Thoracic aorta (tissue), 2 donors: ENCODE results near the gene NUP153. TPM values are rescaled to one million over a fixed set of nuclear protein-coding genes. Genes with fewer than 3 reads are reported as not detected.
A peak's percentile ranks its signal among the peaks of the same experiment; 100 is the strongest.

Experiments used
- ATAC-seq: fragments of 150-250 bp; one replicate; pipeline ENCODE4 v1.8.0; 2017; ENCODE audit warnings: low read depth; ENCODE audit not compliant: insufficient number of reproducible peaks, low FRiP score
- DNase-seq: peaks from one replicate; pipeline ENCODE4 v3.0.0-alpha.2; 2020; ENCODE audit warnings: low spot score
- H3K27ac ChIP-seq, 2 donors: fragments of 200-600 bp; sonication (generic); 1 replicate in 1 of 2; 2 replicates in 1 of 2; pipeline ENCODE4 v1.5.1; 2016; ENCODE audit warnings: mild to moderate bottlenecking in 2 of 2, moderate library complexity in 2 of 2
- H3K27me3 ChIP-seq: fragments of 200-600 bp; sonication (generic); replicated peaks from 2 replicates; pipeline ENCODE4 v1.6.0; 2016; ENCODE audit warnings: mild to moderate bottlenecking; ENCODE audit not compliant: insufficient read depth
- H3K36me3 ChIP-seq: fragments of 200-600 bp; sonication (generic); one replicate; pipeline ENCODE4 v1.5.1; 2016
- H3K4me1 ChIP-seq, 2 donors: fragments of 200-600 bp; sonication (generic); 1 replicate in 1 of 2; 2 replicates in 1 of 2; pipeline versions ENCODE4 v1.5.1 to v1.6.0; 2016; ENCODE audit warnings: low read depth in 2 of 2, mild to moderate bottlenecking in 1 of 2; ENCODE audit not compliant: control insufficient read depth in 1 of 2
- H3K4me3 ChIP-seq: fragments of 200-600 bp; sonication (generic); 2 replicates; pipeline ENCODE4 v1.5.1; 2016; ENCODE audit warnings: mild to moderate bottlenecking
- H3K9me3 ChIP-seq: fragments of 200-600 bp; sonication (generic); 2 replicates; pipeline ENCODE4 v1.5.1; 2016
- total RNA-seq, 2 donors: library from RNA; depleted of rRNA; stranded (reverse); fragments of >200 nt; gene quantifications; one replicate each; pipeline versions ENCODE4 v1.1.0 to v1.2.3, GENCODE V29; 2016
- TF ChIP-seq, protein P1 (sequence below): fragments of 200-600 bp; sonication (generic); IDR thresholded peaks from one replicate; pipeline ENCODE4 v1.5.1; 2019; ENCODE audit warnings: antibody characterized with exemption

NUP153 gene
- total RNA-seq, 2 donors from 2014 or later: 31.5 to 44.6 TPM

DNA sequence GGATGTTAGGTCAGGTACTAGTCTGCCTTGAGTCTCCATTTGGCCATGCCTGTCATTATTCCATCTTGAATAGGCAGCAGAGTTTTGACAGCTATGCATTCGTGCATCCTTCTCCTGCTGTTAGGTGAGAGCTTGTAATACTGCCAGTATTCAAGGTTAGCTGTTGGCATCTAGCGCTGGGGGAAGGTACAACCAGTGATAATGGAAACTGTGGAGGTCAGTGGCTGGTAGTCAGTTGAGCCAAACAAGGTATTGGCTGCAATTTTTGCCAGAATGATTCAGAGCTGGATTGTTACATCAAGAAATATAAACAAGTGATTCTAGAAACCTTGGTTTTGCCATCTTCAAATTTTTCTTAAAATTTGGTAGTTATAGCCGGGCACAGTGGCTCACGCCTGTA, 100.1 kb downstream of the NUP153 start:
- TF ChIP-seq, protein P1, sequence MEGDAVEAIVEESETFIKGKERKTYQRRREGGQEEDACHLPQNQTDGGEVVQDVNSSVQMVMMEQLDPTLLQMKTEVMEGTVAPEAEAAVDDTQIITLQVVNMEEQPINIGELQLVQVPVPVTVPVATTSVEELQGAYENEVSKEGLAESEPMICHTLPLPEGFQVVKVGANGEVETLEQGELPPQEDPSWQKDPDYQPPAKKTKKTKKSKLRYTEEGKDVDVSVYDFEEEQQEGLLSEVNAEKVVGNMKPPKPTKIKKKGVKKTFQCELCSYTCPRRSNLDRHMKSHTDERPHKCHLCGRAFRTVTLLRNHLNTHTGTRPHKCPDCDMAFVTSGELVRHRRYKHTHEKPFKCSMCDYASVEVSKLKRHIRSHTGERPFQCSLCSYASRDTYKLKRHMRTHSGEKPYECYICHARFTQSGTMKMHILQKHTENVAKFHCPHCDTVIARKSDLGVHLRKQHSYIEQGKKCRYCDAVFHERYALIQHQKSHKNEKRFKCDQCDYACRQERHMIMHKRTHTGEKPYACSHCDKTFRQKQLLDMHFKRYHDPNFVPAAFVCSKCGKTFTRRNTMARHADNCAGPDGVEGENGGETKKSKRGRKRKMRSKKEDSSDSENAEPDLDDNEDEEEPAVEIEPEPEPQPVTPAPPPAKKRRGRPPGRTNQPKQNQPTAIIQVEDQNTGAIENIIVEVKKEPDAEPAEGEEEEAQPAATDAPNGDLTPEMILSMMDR: no peak
- H3K4me1 ChIP-seq: peaks cover 6 to 16% of the 10 kb centered on the region in 2 donors
- ATAC-seq (no peak), DNase-seq (no peak)
- no peaks in the 10 kb centered on the region for H3K27me3 ChIP-seq
- H3K4me3 ChIP-seq: no peak overlapping the region
- no peak overlapping the region for H3K27ac ChIP-seq
- peaks cover 12% of the 10 kb centered on the region for H3K36me3 ChIP-seq
- H3K9me3 ChIP-seq: no peaks in the 10 kb centered on the region

DNA sequence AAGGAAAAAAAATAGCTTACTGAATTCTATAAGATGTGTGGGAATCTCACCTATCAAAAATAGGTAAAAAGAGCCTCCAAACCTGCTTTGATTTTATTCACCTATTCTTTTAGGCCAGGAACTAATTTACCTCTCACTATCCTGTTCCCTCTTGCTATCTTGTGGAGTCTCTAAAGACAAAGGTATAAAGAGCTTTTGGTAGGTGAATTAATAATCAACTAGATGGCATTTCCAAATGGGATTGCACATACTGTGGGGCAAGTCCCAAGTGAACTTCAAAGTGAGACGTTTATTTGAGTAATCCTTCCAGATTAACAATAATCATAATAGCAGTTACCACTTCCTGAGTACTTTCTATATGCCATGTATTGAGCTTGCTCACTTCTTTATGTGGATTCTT, 103.8 kb downstream of the NUP153 start:
- Histone ChIP-seq H3K4me1 (peaks cover 8 to 18% of the 10 kb centered on the region in 2 donors), H3K27me3 (no peaks in the 10 kb centered on the region), H3K4me3 (no peak overlapping the region), H3K9me3 (no peaks in the 10 kb centered on the region), H3K36me3 (peaks cover 11% of the 10 kb centered on the region), H3K27ac (no peak overlapping the region)
- ATAC-seq: no peak
- TF ChIP-seq, protein P1: no peak
- DNase-seq: no peak

- H3K9me3 ChIP-seq: no peaks in the 10 kb centered on the region
- peaks cover 2% of the 10 kb centered on the region for H3K36me3 ChIP-seq
- TF ChIP-seq, protein P1: no peak
- DNase-seq (no peak), ATAC-seq (no peak)
- H3K4me1 ChIP-seq: peaks cover 8 to 18% of the 10 kb centered on the region in 2 donors
- no peaks in the 10 kb centered on the region for H3K27me3 ChIP-seq
- H3K4me3 ChIP-seq: peak overlapping the region; percentile 79
- H3K27ac ChIP-seq: peak overlapping the region; percentile 92 to 94
These were observed 105.4 kb downstream of the NUP153 start for GRCh38 chr6:17601386-17601703.

DNA sequence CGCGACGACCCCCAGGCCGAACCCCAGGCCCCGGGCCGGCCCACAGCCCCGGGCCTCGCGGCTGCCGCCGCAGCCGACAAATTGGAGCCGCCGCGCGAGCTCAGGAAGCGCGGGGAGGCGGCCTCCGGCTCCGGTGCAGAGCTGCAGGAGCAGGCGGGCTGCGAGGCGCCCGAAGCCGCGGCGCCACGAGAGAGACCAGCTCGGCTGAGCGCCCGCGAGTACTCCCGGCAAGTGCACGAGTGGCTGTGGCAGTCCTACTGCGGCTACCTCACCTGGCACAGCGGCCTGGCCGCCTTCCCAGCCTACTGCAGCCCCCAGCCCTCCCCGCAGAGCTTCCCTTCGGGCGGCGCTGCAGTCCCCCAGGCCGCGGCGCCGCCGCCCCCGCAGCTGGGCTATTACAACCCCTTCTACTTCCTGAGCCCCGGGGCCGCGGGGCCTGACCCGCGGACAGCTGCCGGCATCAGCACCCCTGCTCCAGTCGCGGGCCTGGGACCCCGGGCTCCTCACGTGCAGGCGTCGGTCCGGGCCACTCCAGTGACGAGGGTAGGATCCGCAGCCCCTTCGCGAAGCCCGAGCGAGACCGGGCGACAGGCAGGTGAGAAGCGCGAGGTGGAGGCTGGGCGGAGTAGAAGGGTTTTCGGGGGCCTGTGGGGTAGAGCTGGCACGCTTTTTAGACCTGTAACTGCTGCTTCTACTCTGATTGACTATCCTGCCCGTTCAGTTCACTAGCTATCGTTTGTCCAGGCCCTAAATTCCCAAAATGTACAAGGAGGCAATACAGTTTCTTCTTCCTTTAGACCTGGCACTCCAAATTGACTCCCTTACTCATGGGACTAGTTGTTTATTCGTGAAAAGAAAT, 106.0 kb downstream of the NUP153 start:
- H3K4me3 ChIP-seq: peak overlapping the region; percentile 79
- DNase-seq (no peak), ATAC-seq (peak; percentile 36)
- H3K9me3 ChIP-seq: no peaks in the 10 kb centered on the region
- H3K27me3 ChIP-seq: no peaks in the 10 kb centered on the region
- TF ChIP-seq, protein P1: no peak
- H3K36me3 ChIP-seq: no peaks in the 10 kb centered on the region
- peak overlapping the region; percentile 92 to 94 for H3K27ac ChIP-seq
- H3K4me1 ChIP-seq: peaks cover 8 to 18% of the 10 kb centered on the region in 2 donors

DNA sequence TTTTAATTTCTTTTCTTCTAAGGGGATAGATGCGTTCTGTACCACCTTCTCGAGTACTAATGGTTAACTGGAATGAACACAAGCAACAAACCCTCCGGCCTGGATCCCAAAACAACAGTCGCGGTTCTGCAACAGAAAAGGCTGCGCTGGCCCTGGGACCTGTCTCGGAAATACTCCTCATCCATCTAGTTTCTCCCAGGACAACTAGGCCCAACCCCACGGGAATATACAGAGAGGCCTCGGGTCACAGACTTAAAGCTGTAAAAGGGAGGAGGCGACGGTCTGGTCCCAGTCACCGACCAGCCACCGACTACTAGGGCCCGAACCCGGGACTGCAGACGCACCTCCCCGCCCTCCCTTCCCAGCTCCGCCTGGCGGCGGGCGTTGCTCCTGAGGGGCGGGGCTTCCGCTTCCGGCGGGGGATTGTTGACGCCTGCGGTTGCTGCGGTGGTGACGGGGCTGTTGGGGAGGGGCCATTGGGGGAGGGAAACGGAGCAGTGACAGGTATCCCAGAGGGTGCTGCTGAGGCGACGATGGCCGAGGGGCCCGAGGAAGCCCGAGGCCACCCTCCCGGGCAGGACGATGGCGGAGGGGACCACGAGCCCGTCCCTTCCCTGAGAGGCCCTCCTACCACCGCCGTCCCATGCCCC, 106.7 kb downstream of the NUP153 start, which contains the start of gene FAM8A1:
FAM8A1 (plus strand) TSS at position 426 of the 650 bp plus-strand sequence; CDS start at position 534, 108 bp downstream.
- H3K4me1 ChIP-seq: peaks cover 8 to 18% of the 10 kb centered on the region in 2 donors
- H3K9me3 ChIP-seq: no peaks in the 10 kb centered on the region
- H3K4me3 ChIP-seq: peak within 1 kb of the TSS; percentile 79
- TF ChIP-seq, protein P1: peak; percentile 73
- peak within 1 kb of the TSS; percentile 92 to 94 for H3K27ac ChIP-seq
- no peaks in the 10 kb centered on the region for H3K27me3 ChIP-seq
- DNase-seq (peak; percentile 88), ATAC-seq (peak; percentile 95)
- no peaks in the 10 kb centered on the region for H3K36me3 ChIP-seq
